NCI-H345 (cell line): Measurements from ENCODE around the gene TRAPPC5.

Experiments used
- DNase-seq: peaks from one replicate; lab custom pipeline; 2025; lab: John Stamatoyannopoulos, UW

The TRAPPC5 gene

DNA sequence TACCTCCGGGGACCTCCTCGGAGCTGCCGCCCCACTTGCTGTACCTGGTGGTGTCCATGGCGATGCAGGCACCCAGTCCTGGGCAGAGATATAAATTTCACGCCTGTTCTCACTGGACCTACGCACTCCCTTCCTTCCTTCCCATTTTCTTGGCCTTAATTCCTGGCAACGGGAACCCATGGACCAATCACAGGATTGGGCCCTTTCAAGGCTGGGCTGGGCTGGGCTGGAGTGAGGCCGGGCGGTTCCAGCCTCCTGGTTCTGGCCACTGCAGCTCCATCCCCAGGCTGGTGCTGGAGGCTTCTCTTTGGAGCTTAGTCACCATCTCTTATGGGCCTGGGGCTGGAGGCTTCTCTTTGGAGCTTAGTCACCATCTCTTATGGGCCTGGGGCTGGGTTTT is 51.4 kb downstream of the TRAPPC5 start, which contains the start of gene CLEC4G:
CLEC4G (minus strand) TSS at position 66 of the 400 bp plus-strand sequence; CDS start at position 58, 8 bp downstream.
- DNase-seq, result no peak

DNA sequence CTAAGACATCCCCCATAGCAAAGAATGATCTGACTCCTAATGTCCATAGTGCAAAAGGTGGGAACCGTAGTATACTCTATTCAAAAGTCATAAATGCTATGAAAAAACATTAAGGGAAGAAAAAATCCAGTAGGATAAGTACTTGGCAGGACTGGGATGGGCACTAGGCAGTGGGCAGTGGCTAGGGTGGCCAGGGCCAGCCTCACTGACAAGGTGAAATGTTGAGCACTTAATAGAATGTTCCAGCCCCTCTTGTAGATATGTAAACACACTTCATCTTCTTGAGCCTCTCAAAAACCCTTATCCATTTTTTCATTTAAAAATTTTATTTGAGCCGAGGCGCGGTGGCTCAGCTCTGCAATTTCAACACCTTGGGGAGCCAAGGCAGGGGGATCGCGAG is 52.7 kb downstream of the TRAPPC5 start:
- DNase-seq, result no peak

DNA sequence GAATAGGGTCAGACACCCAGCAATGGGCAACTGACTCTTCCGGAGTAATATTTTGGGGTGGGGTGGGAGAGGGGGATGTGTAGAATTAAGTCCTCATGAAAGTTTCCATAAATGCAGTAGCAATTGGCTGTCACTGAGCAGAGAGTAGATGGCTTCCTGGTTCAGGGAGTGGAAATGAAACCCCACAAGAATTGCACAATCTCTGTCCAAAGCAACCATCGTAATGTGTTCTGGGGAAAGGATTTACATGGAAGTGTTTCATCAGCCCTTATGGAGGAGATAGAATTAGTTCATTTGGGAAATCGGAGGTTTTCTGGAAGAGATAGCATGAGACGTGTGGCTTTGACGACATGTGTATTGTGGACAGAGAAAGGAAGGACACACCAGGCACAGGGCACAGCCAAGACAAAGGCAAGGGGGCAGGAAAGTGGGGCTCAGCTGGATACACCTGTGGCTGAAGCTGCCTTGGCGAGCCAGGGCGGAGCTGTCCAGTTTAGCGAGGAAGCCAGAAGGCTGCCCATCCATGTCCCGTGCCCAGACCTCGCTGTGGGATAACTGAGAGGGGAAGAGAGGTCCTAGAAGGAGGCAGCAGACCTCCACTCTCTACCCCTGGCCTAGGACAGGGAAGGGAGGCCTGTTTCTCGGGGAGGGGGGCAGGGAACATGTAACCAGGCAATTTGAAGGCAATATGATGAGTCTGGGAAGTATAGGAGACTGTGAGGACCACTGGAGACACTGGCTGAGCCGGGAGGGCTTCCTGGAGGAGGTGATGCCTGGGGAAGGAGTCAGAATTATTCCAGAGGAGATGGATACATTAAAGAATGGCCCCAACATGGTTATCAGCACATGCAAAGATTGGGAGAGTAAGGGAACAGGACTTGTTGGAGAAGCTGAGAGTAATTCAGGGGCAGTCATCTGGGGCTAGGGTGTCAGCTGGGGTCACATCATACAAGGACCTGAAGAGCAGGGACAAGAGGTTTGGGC is 53.9 kb downstream of the TRAPPC5 start:
- DNase-seq, result no peak

DNA sequence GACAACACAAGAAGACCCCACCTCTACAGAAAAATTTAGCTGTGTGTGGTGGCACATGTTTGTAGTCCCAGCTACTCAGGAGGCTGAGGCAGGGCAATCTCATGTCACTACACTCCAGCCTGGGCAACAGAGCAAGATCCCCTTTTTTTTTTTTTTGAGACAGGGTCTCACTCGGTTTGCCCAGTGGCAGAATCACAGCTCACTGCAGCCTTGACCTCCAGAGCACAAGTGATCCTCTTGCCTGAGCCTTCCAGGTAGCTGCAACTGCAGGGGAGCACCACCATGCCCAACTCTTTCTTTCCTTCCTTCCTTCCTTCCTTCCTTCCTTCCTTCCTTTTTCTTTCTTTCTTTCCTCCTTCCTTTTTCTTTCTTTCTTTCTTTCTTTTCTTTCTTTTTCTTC is 55.5 kb downstream of the TRAPPC5 start:
- no peak for DNase-seq

DNA sequence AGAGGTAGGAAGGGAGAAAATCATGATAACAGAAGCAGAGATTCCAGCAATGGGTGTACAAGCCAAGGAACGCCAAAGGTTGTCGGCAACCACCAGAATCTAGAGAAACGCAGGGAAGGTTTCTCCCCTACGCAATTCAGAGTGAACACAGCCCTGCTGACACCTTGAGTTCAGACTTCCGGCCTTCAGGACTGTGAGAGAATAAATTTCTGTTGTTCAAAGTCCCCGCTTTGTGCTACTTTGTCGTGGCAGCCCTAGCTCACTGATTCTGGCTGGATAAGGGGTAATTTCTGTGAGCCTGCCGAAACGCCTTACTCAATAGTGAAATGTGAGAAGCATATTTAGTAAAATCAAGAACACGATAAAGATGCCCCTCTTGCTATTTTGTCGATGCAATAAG is 56.6 kb downstream of the TRAPPC5 start:
- DNase-seq, result no peak
